Choroid plexus epithelial cell (primary cell): ENCODE results near the gene KDM6B.

Experiments
- DNase-seq: peaks from one replicate; pipeline ENCODE4 v3.0.0-alpha.2; 2010; ENCODE audit warnings: low read depth
- H3K4me3 ChIP-seq: 2 replicates; pipeline ENCODE4 v1.5.1; 2011; ENCODE audit warnings: low read depth, mild to moderate bottlenecking, control low read depth, low read length, moderate library complexity
- CTCF ChIP-seq: conservative IDR thresholded peaks from 2 replicates; pipeline ENCODE4 v1.5.1; 2011; ENCODE audit warnings: low read depth, mild to moderate bottlenecking, control low read depth, inconsistent platforms, low read length, moderate library complexity

Gene KDM6B

GRCh38 chr17:7814969-7815368 lies 19.0 kb upstream of the KDM6B start:
- TF ChIP-seq CTCF, result no peak
- no peak overlapping the region for H3K4me3 ChIP-seq
- no peak for DNase-seq

GRCh38 chr17:7816926-7817642 lies 16.9 kb upstream of the KDM6B start:
- H3K4me3 ChIP-seq, result no peak overlapping the region
- no peak for DNase-seq
- TF ChIP-seq CTCF, result no peak

- TF ChIP-seq CTCF, result no peak
- no peak for DNase-seq
- no peak overlapping the region for H3K4me3 ChIP-seq
These were observed 16.4 kb upstream of the KDM6B start for GRCh38 chr17:7817643-7817964.

GRCh38 chr17:7818026-7818425 lies 16.0 kb upstream of the KDM6B start:
- no peak for DNase-seq
- no peak for TF ChIP-seq CTCF
- no peak overlapping the region for H3K4me3 ChIP-seq

GRCh38 chr17:7818746-7819645 lies 15.0 kb upstream of the KDM6B start:
- TF ChIP-seq CTCF, result no peak
- no peak overlapping the region for H3K4me3 ChIP-seq
- peak; percentile 16 for DNase-seq

- TF ChIP-seq CTCF, result no peak
- no peak for DNase-seq
- H3K4me3 ChIP-seq, result no peak overlapping the region
These were observed 13.8 kb upstream of the KDM6B start for GRCh38 chr17:7820231-7820630.
